Activated naive CD8-positive, alpha-beta T cell (primary cell): ENCODE data around the gene NOS3.
A peak's percentile ranks its signal among the peaks of the same experiment; 100 is the strongest.

Experiments
- H3K27ac Mint-ChIP-seq: one replicate; pipeline ENCODE4 v1.8.0; 2021; ENCODE audit warnings: mixed read lengths
- H3K27me3 Mint-ChIP-seq: one replicate; pipeline ENCODE4 v1.8.0; 2021; ENCODE audit warnings: mixed read lengths
- H3K36me3 Mint-ChIP-seq: one replicate; pipeline ENCODE4 v1.8.0; 2021; ENCODE audit warnings: mixed read lengths
- H3K4me1 Mint-ChIP-seq: one replicate; pipeline ENCODE4 v1.8.0; 2021; ENCODE audit warnings: low read depth, mixed read lengths
- H3K4me3 Mint-ChIP-seq: one replicate; pipeline ENCODE4 v1.8.0; 2021; ENCODE audit warnings: mild to moderate bottlenecking, mixed read lengths
- H3K9me3 Mint-ChIP-seq: one replicate; pipeline ENCODE4 v1.8.0; 2021; ENCODE audit warnings: low read depth, mixed read lengths

The NOS3 gene

GRCh38 chr7:150996376-150997074, 5.7 kb downstream of the NOS3 start:
- H3K9me3 Mint-ChIP-seq = no peaks in the 10 kb centered on the region
- H3K27me3 Mint-ChIP-seq = no peaks in the 10 kb centered on the region
- H3K4me1 Mint-ChIP-seq = peaks cover 44% of the 10 kb centered on the region
- H3K36me3 Mint-ChIP-seq = no peaks in the 10 kb centered on the region
- no peak overlapping the region for H3K27ac Mint-ChIP-seq
- no peak overlapping the region for H3K4me3 Mint-ChIP-seq

GRCh38 chr7:150997075-150997511, 6.3 kb downstream of the NOS3 start:
- H3K4me3 Mint-ChIP-seq = no peak overlapping the region
- H3K4me1 Mint-ChIP-seq = peaks cover 44% of the 10 kb centered on the region
- no peak overlapping the region for H3K27ac Mint-ChIP-seq
- no peaks in the 10 kb centered on the region for H3K27me3 Mint-ChIP-seq
- no peaks in the 10 kb centered on the region for H3K9me3 Mint-ChIP-seq
- no peaks in the 10 kb centered on the region for H3K36me3 Mint-ChIP-seq

- Mint-ChIP-seq H3K27ac (no peak overlapping the region), H3K4me3 (peak overlapping the region; percentile 32), H3K4me1 (peaks cover 41% of the 10 kb centered on the region), H3K36me3 (no peaks in the 10 kb centered on the region), H3K9me3 (no peaks in the 10 kb centered on the region), H3K27me3 (no peaks in the 10 kb centered on the region)
Measured at GRCh38 chr7:150997817-150998216, 7.0 kb downstream of the NOS3 start.

- Mint-ChIP-seq H3K27ac (no peak overlapping the region), H3K4me1 (peaks cover 40% of the 10 kb centered on the region), H3K36me3 (no peaks in the 10 kb centered on the region), H3K27me3 (no peaks in the 10 kb centered on the region), H3K9me3 (no peaks in the 10 kb centered on the region), H3K4me3 (no peak overlapping the region)
Measured at GRCh38 chr7:150998341-150998740, 7.5 kb downstream of the NOS3 start.

- H3K27me3 Mint-ChIP-seq = no peaks in the 10 kb centered on the region
- no peak overlapping the region for H3K4me3 Mint-ChIP-seq
- H3K27ac Mint-ChIP-seq = no peak overlapping the region
- no peaks in the 10 kb centered on the region for H3K9me3 Mint-ChIP-seq
- peaks cover 38% of the 10 kb centered on the region for H3K4me1 Mint-ChIP-seq
- no peaks in the 10 kb centered on the region for H3K36me3 Mint-ChIP-seq
Measured at GRCh38 chr7:150999001-150999400, 8.2 kb downstream of the NOS3 start.

- Mint-ChIP-seq H3K27me3 (no peaks in the 10 kb centered on the region), H3K27ac (no peak overlapping the region), H3K9me3 (no peaks in the 10 kb centered on the region), H3K4me3 (no peak overlapping the region), H3K36me3 (peaks cover 2% of the 10 kb centered on the region), H3K4me1 (peaks cover 34% of the 10 kb centered on the region)
Measured at GRCh38 chr7:150999497-151000230, 8.8 kb downstream of the NOS3 start.

- Mint-ChIP-seq H3K4me1 (peaks cover 34% of the 10 kb centered on the region), H3K4me3 (no peak overlapping the region), H3K36me3 (peaks cover 2% of the 10 kb centered on the region), H3K27ac (no peak overlapping the region), H3K9me3 (no peaks in the 10 kb centered on the region), H3K27me3 (no peaks in the 10 kb centered on the region)
Measured at GRCh38 chr7:151000897-151001495, 10.2 kb downstream of the NOS3 start.

GRCh38 chr7:151001546-151001945, 10.7 kb downstream of the NOS3 start:
- peaks cover 2% of the 10 kb centered on the region for H3K36me3 Mint-ChIP-seq
- no peak overlapping the region for H3K27ac Mint-ChIP-seq
- peaks cover 34% of the 10 kb centered on the region for H3K4me1 Mint-ChIP-seq
- no peaks in the 10 kb centered on the region for H3K27me3 Mint-ChIP-seq
- no peak overlapping the region for H3K4me3 Mint-ChIP-seq
- no peaks in the 10 kb centered on the region for H3K9me3 Mint-ChIP-seq

- H3K9me3 Mint-ChIP-seq = no peaks in the 10 kb centered on the region
- no peak overlapping the region for H3K27ac Mint-ChIP-seq
- peaks cover 37% of the 10 kb centered on the region for H3K4me1 Mint-ChIP-seq
- H3K36me3 Mint-ChIP-seq = peaks cover 2% of the 10 kb centered on the region
- H3K4me3 Mint-ChIP-seq = no peak overlapping the region
- no peaks in the 10 kb centered on the region for H3K27me3 Mint-ChIP-seq
Measured at GRCh38 chr7:151003572-151003971, 12.8 kb downstream of the NOS3 start.

GRCh38 chr7:151005566-151005965, 14.7 kb downstream of the NOS3 start:
- peaks cover 2% of the 10 kb centered on the region for H3K36me3 Mint-ChIP-seq
- H3K27me3 Mint-ChIP-seq = no peaks in the 10 kb centered on the region
- no peak overlapping the region for H3K4me3 Mint-ChIP-seq
- no peak overlapping the region for H3K27ac Mint-ChIP-seq
- peaks cover 28% of the 10 kb centered on the region for H3K4me1 Mint-ChIP-seq
- no peaks in the 10 kb centered on the region for H3K9me3 Mint-ChIP-seq

- Mint-ChIP-seq H3K4me3 (no peak overlapping the region), H3K27me3 (no peaks in the 10 kb centered on the region), H3K4me1 (peaks cover 35% of the 10 kb centered on the region), H3K9me3 (no peaks in the 10 kb centered on the region), H3K27ac (no peak overlapping the region), H3K36me3 (peaks cover 2% of the 10 kb centered on the region)
Measured at GRCh38 chr7:151006590-151007300, 15.9 kb downstream of the NOS3 start.

- Mint-ChIP-seq H3K27me3 (no peaks in the 10 kb centered on the region), H3K4me1 (peaks cover 42% of the 10 kb centered on the region)
Measured at GRCh38 chr7:151007469-151007898, 16.7 kb downstream of the NOS3 start.

GRCh38 chr7:151008143-151008510, 17.3 kb downstream of the NOS3 start:
- H3K4me1 Mint-ChIP-seq = peaks cover 46% of the 10 kb centered on the region
- peak overlapping the region; percentile 87 for H3K27ac Mint-ChIP-seq
- no peaks in the 10 kb centered on the region for H3K9me3 Mint-ChIP-seq
- H3K4me3 Mint-ChIP-seq = peak overlapping the region; percentile 90
- H3K27me3 Mint-ChIP-seq = no peaks in the 10 kb centered on the region
- peaks cover 2% of the 10 kb centered on the region for H3K36me3 Mint-ChIP-seq

More at GRCh38 chr7:151007469-151007898, 16.7 kb downstream of the NOS3 start:
- peak overlapping the region; percentile 87 for H3K27ac Mint-ChIP-seq
- H3K36me3 Mint-ChIP-seq = peaks cover 2% of the 10 kb centered on the region
- no peaks in the 10 kb centered on the region for H3K9me3 Mint-ChIP-seq
- H3K4me3 Mint-ChIP-seq = peak overlapping the region; percentile 90

- H3K36me3 Mint-ChIP-seq = peaks cover 2% of the 10 kb centered on the region
- H3K9me3 Mint-ChIP-seq = no peaks in the 10 kb centered on the region
- peak overlapping the region; percentile 87 for H3K27ac Mint-ChIP-seq
- no peaks in the 10 kb centered on the region for H3K27me3 Mint-ChIP-seq
- H3K4me3 Mint-ChIP-seq = peak overlapping the region; percentile 90
- H3K4me1 Mint-ChIP-seq = peaks cover 46% of the 10 kb centered on the region
Measured at GRCh38 chr7:151008511-151009323, 17.9 kb downstream of the NOS3 start.
